Activated CD8-positive, alpha-beta memory T cell treated with anti-CD3 and anti-CD28 coated beads for 4 hours (primary cell): Measurements from ENCODE around the gene SLCO6A1.

ENCODE experiments used
- DNase-seq, 2 donors: peaks; one replicate each; pipeline ENCODE4 v3.0.0-alpha.2; 2020; ENCODE audit warnings: low read depth in 2 of 2

The SLCO6A1 gene

DNA sequence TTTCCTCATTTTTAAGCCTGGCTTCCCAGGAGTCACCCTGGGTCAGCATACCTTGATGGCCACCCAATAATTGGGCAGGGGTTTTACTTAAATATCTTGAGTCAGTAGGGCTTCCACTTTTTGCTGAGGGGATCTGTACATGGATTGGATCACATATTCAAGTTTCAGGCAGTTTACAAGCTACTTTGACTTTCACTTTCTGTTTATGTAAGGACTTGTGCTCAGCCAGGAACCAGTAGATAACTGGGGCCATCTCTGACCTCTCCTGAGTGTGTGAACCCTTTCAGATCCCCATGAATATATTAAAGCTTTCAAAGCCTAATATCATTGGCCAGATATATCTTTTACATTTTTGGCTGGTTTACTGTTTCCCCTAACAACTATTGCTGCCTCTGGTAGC lies 45.1 kb downstream of the SLCO6A1 start:
- no peak for DNase-seq

DNA sequence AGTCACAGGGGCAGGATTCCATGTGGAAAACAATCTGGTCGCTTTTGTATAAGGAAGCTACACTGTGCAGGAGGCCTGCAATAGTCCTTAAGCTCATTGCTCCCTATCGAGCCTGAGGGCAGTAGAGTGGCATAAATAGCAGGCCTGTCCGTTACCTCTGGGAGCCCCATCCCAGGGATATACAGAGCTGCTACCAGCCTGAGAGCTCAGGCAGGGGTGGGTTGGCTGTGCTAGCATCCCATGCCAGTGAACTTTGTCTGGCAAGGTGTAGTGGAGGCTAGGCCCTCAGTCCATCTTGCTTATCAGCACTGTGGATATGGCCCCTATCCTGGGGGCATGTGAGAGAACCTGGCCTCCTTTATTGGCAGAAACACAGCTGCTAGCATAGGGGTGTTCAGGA lies 47.7 kb downstream of the SLCO6A1 start:
- DNase-seq = no peak

DNA sequence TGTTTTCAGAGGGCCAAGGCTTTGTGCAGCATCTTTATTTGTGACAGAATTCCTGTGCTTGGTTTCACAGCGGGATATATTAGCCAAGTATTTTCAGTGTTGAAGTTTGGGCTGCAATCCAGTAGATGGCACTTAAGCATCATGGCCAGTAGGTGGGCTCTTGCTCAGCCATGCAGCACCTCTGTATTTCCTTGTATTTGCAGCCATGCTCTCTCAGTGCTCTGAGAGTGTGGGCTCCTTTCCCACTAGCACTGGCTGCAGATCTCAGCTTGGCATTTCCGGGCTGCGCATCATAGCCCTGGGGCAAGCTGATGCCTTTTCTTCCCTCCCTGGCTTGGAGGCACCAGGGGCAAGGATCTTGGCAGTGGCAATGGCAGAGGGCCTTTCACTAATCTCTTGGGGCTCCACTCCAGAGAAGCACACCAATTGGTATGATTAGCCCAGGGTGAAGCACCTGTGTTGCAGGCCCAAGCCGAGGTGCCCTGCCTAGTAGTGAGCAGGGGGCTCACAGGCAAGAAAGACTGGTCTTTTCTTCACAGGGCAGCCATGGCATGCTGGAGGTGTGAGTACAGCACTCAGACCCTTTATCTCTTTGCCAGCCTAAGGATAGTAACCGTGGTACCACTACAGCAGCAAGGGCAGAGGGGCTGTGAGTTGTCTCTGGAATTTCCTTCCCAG lies 48.3 kb downstream of the SLCO6A1 start:
- no peak for DNase-seq

- no peak for DNase-seq
These were observed 65.3 kb downstream of the SLCO6A1 start for GRCh38 chr5:102433473-102433872.

- DNase-seq = no peak
These were observed 77.2 kb downstream of the SLCO6A1 start for GRCh38 chr5:102421647-102422046.

DNA sequence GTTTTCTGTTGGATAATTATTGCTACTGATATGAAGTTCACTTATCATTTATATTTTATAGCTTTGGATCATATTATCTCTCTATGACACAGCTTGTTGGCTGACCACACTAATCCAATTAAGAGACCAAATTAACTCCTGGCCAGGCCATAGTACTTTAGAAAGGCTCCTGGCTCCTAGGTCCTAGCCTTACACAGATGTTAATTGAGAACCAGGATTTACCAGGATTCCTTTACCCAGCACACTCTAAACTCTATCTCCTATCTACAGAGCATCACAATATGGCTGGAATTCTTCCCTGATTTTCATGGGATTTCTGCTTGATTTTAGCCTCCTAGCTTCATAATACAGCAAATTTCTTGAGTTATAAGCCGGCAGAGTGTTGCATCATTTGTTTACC lies 80.3 kb downstream of the SLCO6A1 start:
- no peak for DNase-seq

GRCh38 chr5:102414448-102414847 lies 84.4 kb downstream of the SLCO6A1 start:
- no peak for DNase-seq

DNA sequence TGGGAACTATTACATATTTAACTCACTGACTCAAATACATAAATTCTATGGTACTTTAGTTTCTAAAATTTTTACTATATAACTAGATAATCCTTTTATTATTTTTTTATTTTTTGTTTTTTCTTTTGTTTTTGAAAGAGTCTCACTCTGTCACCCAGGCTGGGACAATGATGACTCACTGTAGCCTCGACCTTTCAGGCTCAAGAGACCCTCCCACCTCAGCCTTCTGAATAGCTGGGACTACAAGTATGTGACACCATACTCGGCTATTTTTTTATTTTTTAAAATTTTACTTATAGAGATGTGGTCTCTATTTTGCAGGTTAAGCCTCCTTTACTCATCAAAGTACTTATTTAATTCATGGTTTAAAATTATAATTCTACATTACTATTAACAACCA lies 110.6 kb downstream of the SLCO6A1 start:
- DNase-seq = no peak

- DNase-seq = no peak
These were observed 113.4 kb downstream of the SLCO6A1 start for GRCh38 chr5:102385365-102385764.

DNA sequence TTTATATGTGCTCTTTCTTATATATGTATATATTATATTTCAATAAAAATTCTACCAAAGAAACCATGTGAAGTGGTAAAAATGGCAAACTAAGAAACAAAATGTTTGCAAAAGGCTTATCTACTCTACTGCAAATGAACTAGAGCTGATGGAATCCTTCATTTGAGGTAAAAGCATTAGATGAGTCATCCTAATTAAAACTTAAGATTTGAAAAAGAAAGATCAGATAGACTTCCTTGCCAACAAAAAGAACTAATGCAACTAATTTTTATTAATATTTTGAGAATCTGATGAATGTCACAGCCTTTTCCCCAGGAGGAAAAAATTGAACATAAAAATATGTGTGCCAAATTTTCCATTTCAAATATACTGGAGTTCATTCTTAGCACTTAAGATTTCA lies 118.6 kb downstream of the SLCO6A1 start:
- DNase-seq = no peak

DNA sequence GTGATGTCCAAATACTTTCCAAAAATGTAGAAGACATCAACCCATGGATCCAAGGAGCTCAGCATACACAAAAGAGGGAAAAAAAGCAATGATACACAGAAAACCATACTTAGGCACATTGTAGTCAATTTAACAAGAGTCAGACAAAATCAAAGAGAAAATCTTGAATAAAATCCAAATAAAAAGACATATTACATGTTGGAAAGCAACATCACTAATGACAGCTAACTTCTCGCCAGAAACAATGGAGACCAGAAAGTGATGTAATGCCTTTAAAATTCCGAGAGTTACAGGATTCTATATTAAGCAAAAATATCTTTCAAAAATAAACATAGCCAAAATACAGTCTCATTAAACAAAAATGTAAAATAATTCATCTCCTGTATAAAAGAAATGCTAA lies 122.9 kb downstream of the SLCO6A1 start:
- DNase-seq = no peak

DNA sequence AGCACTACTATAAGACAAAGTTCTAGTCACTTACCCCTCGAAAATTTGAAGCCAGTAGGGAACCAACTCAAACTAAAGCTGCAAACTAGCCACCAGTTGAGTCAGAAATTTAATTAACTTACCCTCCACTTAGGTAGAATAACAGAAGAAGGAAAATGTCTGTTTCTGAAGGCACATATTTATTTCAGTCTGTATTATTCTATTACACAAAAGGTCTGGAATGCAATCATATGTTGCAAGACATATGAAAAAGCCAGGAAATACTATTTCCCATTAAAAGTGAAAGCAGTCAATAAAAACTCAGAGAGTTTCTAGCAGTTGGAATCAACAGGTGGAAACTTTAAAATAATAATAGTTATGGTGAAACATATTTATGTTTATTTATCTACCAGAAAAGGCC lies 123.5 kb downstream of the SLCO6A1 start:
- DNase-seq = no peak

- no peak for DNase-seq
These were observed 130.4 kb downstream of the SLCO6A1 start for GRCh38 chr5:102368392-102368791.

GRCh38 chr5:102341681-102342288 lies 157.0 kb downstream of the SLCO6A1 start:
- no peak for DNase-seq

DNA sequence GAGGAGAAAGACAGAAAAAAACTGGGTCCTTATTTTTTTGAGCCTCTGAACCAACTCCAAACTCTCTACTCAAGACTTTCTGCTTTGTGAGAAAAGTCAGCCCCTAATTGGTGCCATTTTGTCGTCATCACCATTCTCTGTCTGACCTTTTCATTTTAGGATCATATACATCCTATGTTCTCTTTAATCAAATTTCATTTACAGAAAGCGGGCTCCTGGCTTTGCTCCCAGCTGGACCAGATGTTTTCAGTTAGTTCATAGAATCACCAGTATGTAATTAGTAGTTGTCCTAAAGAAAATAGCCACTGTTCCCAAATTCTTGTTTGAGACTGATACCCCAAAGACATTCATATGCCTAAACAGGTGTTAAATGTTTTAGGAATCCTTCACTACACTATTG lies 174.1 kb downstream of the SLCO6A1 start:
- DNase-seq = no peak
